GM21529 (cell line): Measurements from ENCODE around the gene NPFFR1.

Experiments used
- ATAC-seq: cut with Tn5 transposase; IDR thresholded peaks from one replicate; pipeline ENCODE4 v1.9.1; 2021; ENCODE audit not compliant: unreplicated experiment

NPFFR1 gene

GRCh38 chr10:70315815-70316214 is 32.0 kb upstream of the NPFFR1 start:
- no peak for ATAC-seq

- ATAC-seq = no peak
Observed at GRCh38 chr10:70315276-70315675, 31.5 kb upstream of the NPFFR1 start.

GRCh38 chr10:70312972-70313371 is 29.2 kb upstream of the NPFFR1 start:
- no peak for ATAC-seq

- no peak for ATAC-seq
Observed at GRCh38 chr10:70312249-70312648, 28.4 kb upstream of the NPFFR1 start.

- no peak for ATAC-seq
Observed at GRCh38 chr10:70311698-70312097, 27.9 kb upstream of the NPFFR1 start.

- ATAC-seq = no peak
Observed at GRCh38 chr10:70309661-70310060, 25.9 kb upstream of the NPFFR1 start.

GRCh38 chr10:70308121-70309060 is 24.6 kb upstream of the NPFFR1 start:
- ATAC-seq = no peak

- ATAC-seq = no peak
Observed at GRCh38 chr10:70306886-70307520, 23.2 kb upstream of the NPFFR1 start.

- ATAC-seq = no peak
Observed at GRCh38 chr10:70306181-70306705, 22.4 kb upstream of the NPFFR1 start.

- ATAC-seq = no peak
Observed at GRCh38 chr10:70303730-70304129, 19.9 kb upstream of the NPFFR1 start.

GRCh38 chr10:70302292-70302691 is 18.5 kb upstream of the NPFFR1 start:
- no peak for ATAC-seq

- no peak for ATAC-seq
Observed at GRCh38 chr10:70300908-70301597, 17.2 kb upstream of the NPFFR1 start.

GRCh38 chr10:70300461-70300860 is 16.7 kb upstream of the NPFFR1 start:
- no peak for ATAC-seq

GRCh38 chr10:70299876-70300275 is 16.1 kb upstream of the NPFFR1 start:
- ATAC-seq = no peak

GRCh38 chr10:70298393-70298792 is 14.6 kb upstream of the NPFFR1 start:
- no peak for ATAC-seq

- ATAC-seq = no peak
Observed at GRCh38 chr10:70297224-70297623, 13.4 kb upstream of the NPFFR1 start.

GRCh38 chr10:70296406-70296899 is 12.6 kb upstream of the NPFFR1 start:
- ATAC-seq = no peak

- ATAC-seq = no peak
Observed at GRCh38 chr10:70295926-70296325, 12.1 kb upstream of the NPFFR1 start.

GRCh38 chr10:70295321-70295720 is 11.5 kb upstream of the NPFFR1 start:
- no peak for ATAC-seq

GRCh38 chr10:70293169-70293843 is 9.5 kb upstream of the NPFFR1 start:
- ATAC-seq = peak; percentile 93

GRCh38 chr10:70292004-70292403 is 8.2 kb upstream of the NPFFR1 start:
- no peak for ATAC-seq
